Adipocyte (in vitro differentiated cells): ENCODE results near the gene CAMK1D.
A peak's percentile ranks its signal among the peaks of the same experiment; 100 is the strongest.
"Not testable (repeated sequence)": the region's sequence is repeated elsewhere in the genome, so short reads cannot be mapped to it uniquely, and the experiment has no call there.

Source experiments
- DNase-seq: peaks from one replicate; pipeline ENCODE4 v3.0.0-alpha.2; 2015; ENCODE audit warnings: low read depth
- H3K27me3 ChIP-seq: replicated peaks from 2 replicates; pipeline ENCODE4 v1.7.0; 2013; ENCODE audit warnings: mild to moderate bottlenecking, low read length, moderate library complexity; ENCODE audit not compliant: control insufficient read depth, insufficient read depth
- H3K36me3 ChIP-seq: 2 replicates; pipeline ENCODE4 v1.7.0; 2013; ENCODE audit warnings: low read length, mild to moderate bottlenecking, moderate library complexity; ENCODE audit not compliant: control insufficient read depth, insufficient read depth, severe bottlenecking
- H3K4me1 ChIP-seq: 2 replicates; pipeline ENCODE4 v1.7.0; 2013; ENCODE audit warnings: mild to moderate bottlenecking, low read length, moderate library complexity; ENCODE audit not compliant: control insufficient read depth, insufficient read depth
- H3K4me3 ChIP-seq: 2 replicates; pipeline ENCODE4 v1.7.0; 2013; ENCODE audit warnings: mild to moderate bottlenecking, low read length, moderate library complexity
- H3K9ac ChIP-seq: 2 replicates; pipeline ENCODE4 v1.7.0; 2013; ENCODE audit warnings: mild to moderate bottlenecking, low read length, moderate library complexity
- H3K9me3 ChIP-seq: 2 replicates; pipeline ENCODE4 v1.7.0; 2013; ENCODE audit warnings: mild to moderate bottlenecking, low read length, moderate library complexity; ENCODE audit not compliant: control insufficient read depth

Gene CAMK1D

GRCh38 chr10:12348870-12349628 is at the start of gene CAMK1D:
Gene CAMK1D (plus strand): TSS chr10:12349547.
- H3K9me3 ChIP-seq: no peaks in the 10 kb centered on the region
- H3K27me3 ChIP-seq: no peaks in the 10 kb centered on the region
- H3K9ac ChIP-seq: peak within 1 kb of the TSS; percentile 85
- H3K4me1 ChIP-seq: peaks cover 12% of the 10 kb centered on the region
- peak; percentile 88 for DNase-seq
- peak within 1 kb of the TSS; percentile 92 for H3K4me3 ChIP-seq
- H3K36me3 ChIP-seq: no peaks in the 10 kb centered on the region

GRCh38 chr10:12301036-12301435 is 48.3 kb upstream of the CAMK1D start:
- not testable (repeated sequence) for H3K36me3 ChIP-seq, H3K4me3 ChIP-seq, H3K4me1 ChIP-seq, H3K9ac ChIP-seq, DNase-seq, H3K27me3 ChIP-seq, H3K9me3 ChIP-seq

GRCh38 chr10:12308057-12308456 is 41.3 kb upstream of the CAMK1D start:
- no peak overlapping the region for H3K9ac ChIP-seq
- DNase-seq: no peak

GRCh38 chr10:12308736-12309375 is 40.5 kb upstream of the CAMK1D start:
- no peaks in the 10 kb centered on the region for H3K27me3 ChIP-seq
- DNase-seq: no peak
- no peak overlapping the region for H3K9ac ChIP-seq
- H3K4me1 ChIP-seq: peaks cover 3% of the 10 kb centered on the region
- no peaks in the 10 kb centered on the region for H3K9me3 ChIP-seq
- H3K36me3 ChIP-seq: no peaks in the 10 kb centered on the region
- no peak overlapping the region for H3K4me3 ChIP-seq

More at GRCh38 chr10:12308057-12308456, 41.3 kb upstream of the CAMK1D start:
- no peaks in the 10 kb centered on the region for H3K9me3 ChIP-seq
- H3K4me1 ChIP-seq: peaks cover 3% of the 10 kb centered on the region
- H3K36me3 ChIP-seq: no peaks in the 10 kb centered on the region
- no peak overlapping the region for H3K4me3 ChIP-seq
- H3K27me3 ChIP-seq: no peaks in the 10 kb centered on the region

- H3K4me1 ChIP-seq, H3K4me3 ChIP-seq, H3K9me3 ChIP-seq, H3K27me3 ChIP-seq, H3K9ac ChIP-seq, DNase-seq, H3K36me3 ChIP-seq: not testable (repeated sequence)
Observed at GRCh38 chr10:12309783-12310182, 39.6 kb upstream of the CAMK1D start.

- no peaks in the 10 kb centered on the region for H3K27me3 ChIP-seq
- H3K36me3 ChIP-seq: no peaks in the 10 kb centered on the region
- no peak overlapping the region for H3K4me3 ChIP-seq
- DNase-seq: peak; percentile 80
- H3K9me3 ChIP-seq: no peaks in the 10 kb centered on the region
- H3K4me1 ChIP-seq: no peaks in the 10 kb centered on the region
- no peak overlapping the region for H3K9ac ChIP-seq
Observed at GRCh38 chr10:12314836-12315235, 34.5 kb upstream of the CAMK1D start.

GRCh38 chr10:12319076-12319475 is 30.3 kb upstream of the CAMK1D start:
- no peaks in the 10 kb centered on the region for H3K4me1 ChIP-seq
- no peaks in the 10 kb centered on the region for H3K27me3 ChIP-seq
- H3K4me3 ChIP-seq: no peak overlapping the region
- H3K36me3 ChIP-seq: no peaks in the 10 kb centered on the region
- H3K9ac ChIP-seq: no peak overlapping the region
- DNase-seq: no peak
- H3K9me3 ChIP-seq: no peaks in the 10 kb centered on the region

GRCh38 chr10:12320892-12321291 is 28.5 kb upstream of the CAMK1D start:
- Histone ChIP-seq H3K36me3 (no peaks in the 10 kb centered on the region), H3K4me3 (no peak overlapping the region), H3K9ac (no peak overlapping the region), H3K27me3 (no peaks in the 10 kb centered on the region), H3K4me1 (no peaks in the 10 kb centered on the region), H3K9me3 (no peaks in the 10 kb centered on the region)
- no peak for DNase-seq

GRCh38 chr10:12321641-12322040 is 27.7 kb upstream of the CAMK1D start:
- Histone ChIP-seq H3K9me3 (no peaks in the 10 kb centered on the region), H3K4me3 (no peak overlapping the region), H3K9ac (no peak overlapping the region), H3K36me3 (no peaks in the 10 kb centered on the region), H3K27me3 (no peaks in the 10 kb centered on the region), H3K4me1 (no peaks in the 10 kb centered on the region)
- DNase-seq: no peak

- Histone ChIP-seq H3K36me3 (no peaks in the 10 kb centered on the region), H3K9me3 (no peaks in the 10 kb centered on the region), H3K4me3 (no peak overlapping the region), H3K9ac (no peak overlapping the region), H3K4me1 (no peaks in the 10 kb centered on the region), H3K27me3 (no peaks in the 10 kb centered on the region)
- DNase-seq: no peak
Observed at GRCh38 chr10:12322583-12323131, 26.7 kb upstream of the CAMK1D start.

- no peak for DNase-seq
- Histone ChIP-seq H3K36me3 (no peaks in the 10 kb centered on the region), H3K27me3 (no peaks in the 10 kb centered on the region), H3K9ac (no peak overlapping the region), H3K4me1 (no peaks in the 10 kb centered on the region), H3K9me3 (no peaks in the 10 kb centered on the region), H3K4me3 (no peak overlapping the region)
Observed at GRCh38 chr10:12324530-12324929, 24.8 kb upstream of the CAMK1D start.
